Bronchial smooth muscle cell (primary cell): Measurements from ENCODE around the gene ZNF546. TPM values are rescaled to one million over a fixed set of nuclear protein-coding genes. Genes with fewer than 3 reads are reported as not detected.

Source experiments
- total RNA-seq: library from RNA; depleted of rRNA; stranded (reverse); fragments of >200 nt; gene quantifications from 2 replicates; pipeline ENCODE4 v1.2.1, GENCODE V29; 2014

ZNF546 gene
- 5.7 and 8.4 TPM in 2 replicates for total RNA-seq

DNA sequence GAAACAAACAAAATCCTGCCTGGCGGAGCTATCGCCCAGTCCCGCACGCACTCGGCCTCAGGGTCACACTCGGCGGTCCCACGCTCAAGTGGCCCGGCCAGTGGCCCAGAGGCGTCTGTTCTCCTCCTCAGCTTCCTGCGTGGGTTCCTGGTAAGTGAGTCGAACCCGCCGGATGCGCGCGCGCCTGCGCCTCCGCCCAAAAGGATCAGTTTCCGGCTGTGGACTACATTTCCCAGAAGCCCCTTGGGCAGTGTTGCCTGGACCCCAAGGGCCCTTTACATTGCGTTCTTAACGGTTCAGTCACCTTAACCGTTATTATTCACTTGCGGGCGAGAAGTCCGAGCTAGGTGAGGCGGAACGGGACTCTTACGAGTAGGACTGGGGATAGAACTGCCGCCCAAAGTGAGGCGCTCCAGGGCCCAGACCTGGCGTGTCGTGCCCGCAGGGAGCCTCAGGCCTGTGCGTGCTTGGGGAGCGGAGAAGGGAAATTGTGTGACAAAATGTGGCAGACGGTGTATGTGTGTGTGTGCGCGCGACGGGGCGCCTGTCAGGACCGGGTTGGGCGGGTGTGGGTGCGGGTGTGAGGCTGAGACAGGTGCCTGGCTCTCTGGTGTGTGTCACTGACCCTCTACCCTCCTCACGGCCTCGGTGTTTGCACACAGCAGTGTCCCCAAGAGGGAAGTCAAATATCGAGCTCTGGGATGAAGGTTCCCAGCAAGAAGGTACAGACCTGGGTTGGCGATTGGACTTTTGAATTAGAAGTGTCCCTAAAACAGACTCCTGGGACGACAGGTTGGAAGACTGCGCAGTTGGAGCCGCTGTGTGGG lies at the start of gene ZNF546:
TSS of gene ZNF546 (plus strand) at position 250 of the 827 bp plus-strand sequence. CDS start 1,267 bp downstream, outside the sequence.

DNA sequence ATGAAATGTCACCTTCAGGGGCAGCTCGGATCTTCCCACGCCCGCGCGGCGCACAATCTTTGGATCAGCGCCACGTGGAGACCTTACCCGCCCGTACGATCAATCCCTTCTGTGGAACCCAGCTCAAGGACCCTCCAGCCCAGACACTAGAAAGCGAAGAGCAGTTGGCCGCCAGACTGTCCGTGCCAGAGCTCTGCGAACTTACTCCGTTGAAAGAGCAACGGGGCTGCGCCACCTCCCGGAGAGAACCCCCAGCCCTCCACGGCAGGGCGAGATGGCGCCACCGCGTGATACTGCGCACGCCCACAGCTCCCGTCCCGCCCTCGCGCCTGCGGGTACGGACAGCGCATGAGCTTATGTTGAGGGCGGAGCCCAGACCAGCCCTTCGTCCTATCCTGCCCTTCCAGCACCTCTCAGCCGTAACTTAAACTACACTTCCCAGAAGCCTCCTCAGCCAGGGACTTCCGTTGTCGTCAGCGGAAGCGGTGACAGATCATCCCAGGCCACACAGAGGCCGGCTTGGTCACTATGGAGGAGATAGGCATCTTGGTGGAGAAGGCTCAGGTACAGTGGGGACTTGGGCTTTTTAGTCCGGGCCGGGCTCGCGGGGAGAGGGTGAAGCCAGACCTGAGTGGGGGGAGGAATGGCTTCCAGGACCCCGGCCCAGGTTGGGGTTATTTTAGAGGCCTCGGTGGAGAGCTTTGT lies 26.0 kb upstream of the ZNF546 start, which contains the start of gene PSMC4:
TSS of gene PSMC4 (plus strand) at position 491 of the 705 bp plus-strand sequence. CDS start at position 529, 38 bp downstream.

DNA sequence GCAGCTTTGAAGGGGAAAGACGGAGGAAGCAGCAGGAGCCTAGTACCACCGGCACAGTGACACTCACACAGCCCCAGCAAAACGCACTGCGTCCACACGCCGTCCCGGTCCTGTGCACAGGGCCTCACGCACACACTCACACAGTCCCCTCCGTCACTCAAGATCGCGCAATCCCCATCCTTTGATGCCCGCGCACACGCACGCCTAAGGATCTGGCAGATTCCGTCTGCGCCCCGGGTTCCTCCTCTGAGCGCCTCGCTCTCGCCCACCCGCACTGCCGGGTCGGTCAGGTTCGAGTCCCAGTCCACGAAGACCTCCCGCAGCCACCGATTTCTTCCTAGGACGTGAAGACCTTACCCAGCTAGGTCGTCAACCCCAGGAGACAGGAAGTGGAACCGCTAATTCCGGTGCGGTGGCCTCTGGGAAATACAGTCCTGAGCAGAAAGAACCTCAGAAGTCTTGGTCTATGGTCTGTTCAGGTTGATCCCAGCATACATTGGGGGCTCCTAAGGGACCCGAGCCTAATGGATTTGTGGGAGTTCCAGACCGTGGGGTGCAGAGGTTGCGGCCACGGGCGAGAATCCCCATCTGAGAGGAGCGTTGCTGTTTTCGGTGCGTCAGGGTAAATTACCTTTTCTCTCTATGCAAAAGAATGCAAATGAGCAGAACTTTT lies 59.1 kb downstream of the ZNF546 start, which contains the start of gene ZNF780B:
TSS of gene ZNF780B (minus strand) at position 400 of the 673 bp plus-strand sequence. CDS start 5,899 bp downstream, outside the sequence.

Other genes with a start within 250 kb of the ZNF546 start
- not detected in 2 replicates for gene LEUTX, start 218.2 kb upstream of the ZNF546 start, total RNA-seq
- gene DYRK1B, start 162.9 kb upstream of the ZNF546 start, total RNA-seq: 15.0 and 15.4 TPM in 2 replicates
- gene FBL, start 150.7 kb upstream of the ZNF546 start, total RNA-seq: 209 and 258 TPM in 2 replicates
- gene FCGBP, start 62.4 kb upstream of the ZNF546 start, total RNA-seq: 0.32 and 1.1 TPM in 2 replicates
- 67.0 and 76.8 TPM in 2 replicates for gene PSMC4, start 25.9 kb upstream of the ZNF546 start, total RNA-seq
- gene ZNF780B, start 59.2 kb downstream of the ZNF546 start, total RNA-seq: 13.7 and 17.5 TPM in 2 replicates
- gene ZNF780A, start 93.9 kb downstream of the ZNF546 start, total RNA-seq: 14.7 and 18.2 TPM in 2 replicates
- 4.1 and 5.7 TPM in 2 replicates for gene MAP3K10, start 194.4 kb downstream of the ZNF546 start, total RNA-seq
- 0.17 TPM in 1 of 2 replicates, not detected in the other for gene TTC9B, start 221.3 kb downstream of the ZNF546 start, total RNA-seq
- gene CCNP, start 229.6 kb downstream of the ZNF546 start, total RNA-seq: 0.17 and 0.32 TPM in 2 replicates